Sigmoid colon (tissue), 7 donors: ENCODE data around the gene STAT5B. TPM values are rescaled to one million over a fixed set of nuclear protein-coding genes. Genes with fewer than 3 reads are reported as not detected.

ENCODE experiments used
- DNase-seq: peaks from one replicate; pipeline ENCODE4 v3.0.0-alpha.2; 2019
- H3K27ac ChIP-seq, 4 donors: fragments of 200-600 bp; sonication (generic); one replicate each; pipeline ENCODE4 v1.5.1; 2016 to 2019; ENCODE audit warnings: mild to moderate bottlenecking in 1 of 4
- H3K27me3 ChIP-seq, 3 donors: fragments of 200-600 bp; sonication (generic); one replicate each; pipeline ENCODE4 v1.5.1; 2019; ENCODE audit warnings: mild to moderate bottlenecking in 1 of 3
- H3K36me3 ChIP-seq, 4 donors: fragments of 200-600 bp; sonication (generic); one replicate each; pipeline ENCODE4 v1.5.1; 2016 to 2019
- H3K4me1 ChIP-seq, 4 donors: fragments of 200-600 bp; sonication (generic); one replicate each; pipeline ENCODE4 v1.5.1; 2017 to 2019
- H3K4me3 ChIP-seq, 4 donors: fragments of 200-600 bp; sonication (generic); one replicate each; pipeline ENCODE4 v1.5.1; 2017 to 2019; ENCODE audit warnings: mild to moderate bottlenecking in 2 of 4, moderate library complexity in 1 of 4
- H3K9me3 ChIP-seq, 4 donors: fragments of 200-600 bp in 3 of 4; sonication (generic) in 3 of 4; one replicate each; pipeline versions ENCODE4 v1.5.1 to v1.6.1; 2013 to 2019
- CTCF ChIP-seq, 4 experiments: fragments of 450-650 bp in 3 of 4; fragments of 200-600 bp in 1 of 4; IDR thresholded peaks; one replicate each; pipeline ENCODE4 v1.5.1; 2016 to 2019; ENCODE audit warnings: antibody characterized with exemption in 4 of 4, mild to moderate bottlenecking in 3 of 4, moderate library complexity in 2 of 4
- EP300 ChIP-seq, 4 donors: sonication (generic); formaldehyde crosslinking; IDR thresholded peaks; one replicate each; pipeline ENCODE4 v1.6.1; 2017; ENCODE audit warnings: antibody characterized with exemption in 4 of 4
- POLR2A ChIP-seq, 2 donors: fragments of 450-650 bp; IDR thresholded peaks; one replicate each; pipeline ENCODE4 v1.6.1; 2016; ENCODE audit warnings: antibody characterized with exemption in 2 of 2, mild to moderate bottlenecking in 2 of 2, moderate library complexity in 2 of 2
- POLR2AphosphoS5 ChIP-seq, 4 donors: sonication (generic); formaldehyde crosslinking; IDR thresholded peaks; one replicate each; pipeline ENCODE4 v1.6.1; 2017; ENCODE audit warnings: antibody characterized with exemption in 4 of 4
- WGBS, 2 donors: extraction: QIAGEN DNeasy Blood & Tissue Kit; methylation state at CpG; one replicate each; pipeline ENCODE4 v1.1.7; 2013; 5-methylcytosine and 5-hydroxymethylcytosine counted together
- intact Hi-C: fragments of 100-400 bp; cut with DNase I; formaldehyde crosslinking; loops from one replicate; pipeline ENCODE4 v1.15.1; 2023
- polyA plus RNA-seq, 3 donors: library from polyadenylated mRNA; stranded (reverse); fragments of 200-250 nt; gene quantifications; one replicate each; pipeline ENCODE4 v1.2.3, GENCODE V29; 2013
- total RNA-seq, 4 donors: library from RNA; depleted of rRNA; stranded (reverse); fragments of >200 nt; gene quantifications; one replicate each; pipeline ENCODE4 v1.1.0, GENCODE V29; 2016
- donor health status: healthy with polysubstance abuse.
- donor health status: Bipolar disorder and iron deficiency.
- donor health status: healthy.

Gene STAT5B
- total and polyA plus RNA-seq, 7 donors: 11.3 to 117 (median 93.5) TPM

- intact Hi-C loops: no loop called here
- Histone ChIP-seq H3K27ac (peak within 1 kb of the TSS; percentile 46 to 74 (median 69)), H3K9me3 (no peaks in the 10 kb centered on the region), H3K36me3 (no peaks in the 10 kb centered on the region), H3K4me1 (peaks cover 0 to 43% (median 29%) of the 10 kb centered on the region in 4 donors), H3K4me3 (peak within 1 kb of the TSS; percentile 18 to 63 (median 53)), H3K27me3 (peaks cover 15 to 28% (median 22%) of the 10 kb centered on the region in 3 donors)
- DNase-seq: no peak
- 65 to 73% methylated on average over 11 of the region's 11 CpGs for WGBS, 2 donors
- TF ChIP-seq EP300 (IDR thresholded peaks at IDR 0.05) (no peak), POLR2AphosphoS5 (IDR thresholded peaks at IDR 0.05) (no peak), POLR2A (IDR thresholded peaks at IDR 0.05) (no peak), CTCF (IDR thresholded peaks at IDR 0.05) (no peak)
Observed at GRCh38 chr17:42184713-42185620, 91.2 kb downstream of the STAT5B start, which contains the start of gene HCRT. HCRT (minus strand) TSS chr17:42185452; CDS start chr17:42185365, 87 bp downstream.

GRCh38 chr17:42183741-42184711 is 92.2 kb downstream of the STAT5B start:
- TF ChIP-seq EP300 (IDR thresholded peaks at IDR 0.05) (no peak), CTCF (IDR thresholded peaks at IDR 0.05) (peak; percentile 13 to 84 (median 44)), POLR2AphosphoS5 (IDR thresholded peaks at IDR 0.05) (peak in 3 of 4 donors; percentile 15 to 75 (median 54)), POLR2A (IDR thresholded peaks at IDR 0.05) (no peak)
- Histone ChIP-seq H3K4me1 (peaks cover 0 to 45% (median 29%) of the 10 kb centered on the region in 4 donors), H3K9me3 (no peaks in the 10 kb centered on the region), H3K4me3 (peak overlapping the region; percentile 25 to 63 (median 53)), H3K27ac (peak overlapping the region; percentile 65 to 74 (median 74)), H3K36me3 (no peaks in the 10 kb centered on the region), H3K27me3 (peaks cover 17 to 38% (median 28%) of the 10 kb centered on the region in 3 donors)
- DNase-seq: peak; percentile 83
- intact Hi-C loops: no loop called here
- 4 to 5% methylated on average over 83 of the region's 83 CpGs for WGBS, 2 donors

- TF ChIP-seq POLR2AphosphoS5 (IDR thresholded peaks at IDR 0.05) (no peak), CTCF (IDR thresholded peaks at IDR 0.05) (no peak), POLR2A (IDR thresholded peaks at IDR 0.05) (no peak), EP300 (IDR thresholded peaks at IDR 0.05) (no peak)
- peak overlapping the region in 3 of 4 donors; percentile 65 to 74 (median 73) for H3K27ac ChIP-seq
- H3K36me3 ChIP-seq: no peaks in the 10 kb centered on the region
- H3K27me3 ChIP-seq: peaks cover 17 to 42% (median 28%) of the 10 kb centered on the region in 3 donors
- 52 to 65% methylated on average over 9 of the region's 9 CpGs for WGBS, 2 donors
- DNase-seq: no peak
- peak overlapping the region; percentile 25 to 63 (median 53) for H3K4me3 ChIP-seq
- H3K4me1 ChIP-seq: peaks cover 0 to 45% (median 29%) of the 10 kb centered on the region in 4 donors
- H3K9me3 ChIP-seq: no peaks in the 10 kb centered on the region
- intact Hi-C loops: no loop called here
Observed at GRCh38 chr17:42182927-42183734, 93.1 kb downstream of the STAT5B start.

- TF ChIP-seq POLR2AphosphoS5 (IDR thresholded peaks at IDR 0.05) (no peak), POLR2A (IDR thresholded peaks at IDR 0.05) (no peak), CTCF (IDR thresholded peaks at IDR 0.05) (no peak)
- no peaks in the 10 kb centered on the region for H3K9me3 ChIP-seq
- intact Hi-C loops: no loop called here
- 83 to 88% methylated on average over 2 of the region's 2 CpGs for WGBS, 2 donors
- peaks cover 0 to 45% (median 29%) of the 10 kb centered on the region in 4 donors for H3K4me1 ChIP-seq
- peaks cover 17 to 42% (median 28%) of the 10 kb centered on the region in 3 donors for H3K27me3 ChIP-seq
- DNase-seq: no peak
- no peak overlapping the region for H3K4me3 ChIP-seq
- no peaks in the 10 kb centered on the region for H3K36me3 ChIP-seq
- no peak overlapping the region for H3K27ac ChIP-seq
Observed at GRCh38 chr17:42181851-42182207, 94.4 kb downstream of the STAT5B start.
